MCF 10A (cell line): ENCODE results near the gene TBKBP1. TPM values are rescaled to one million over a fixed set of nuclear protein-coding genes. Genes with fewer than 3 reads are reported as not detected.

ENCODE experiments used
- BruUV-seq: library from RNA; stranded (reverse); fragments of 400-500 nt; replicated peaks from 2 replicates; lab custom pipeline; 2021; lab: Mats Ljungman, UMichigan
- CTCF ChIA-PET: fragments of 300-600 bp; sonication (Branson Sonifier 250); formaldehyde crosslinking; extraction: SDS; loops from one replicate; lab custom pipeline; 2021; ENCODE audit warnings: antibody characterized with exemption, inconsistent platforms; lab: Yijun Ruan, JAX
- POLR2A ChIA-PET: fragments of 300-600, 350-650 bp; sonication (Branson Sonifier 250); formaldehyde crosslinking; extraction: SDS; loops from one replicate; lab custom pipeline; 2020; ENCODE audit warnings: antibody characterized with exemption, inconsistent platforms; lab: Yijun Ruan, JAX
- DNase-seq: peaks from one replicate; pipeline ENCODE4 v3.0.0-alpha.2; 2018; ENCODE audit not compliant: unreplicated experiment
- H3K27ac Mint-ChIP-seq: one replicate; pipeline ENCODE4 v1.8.0; 2022; ENCODE audit warnings: mild to moderate bottlenecking, low read depth, mixed read lengths; ENCODE audit not compliant: unreplicated experiment
- H3K27me3 Mint-ChIP-seq: one replicate; pipeline ENCODE4 v1.8.0; 2022; ENCODE audit warnings: mixed read lengths; ENCODE audit not compliant: insufficient read depth, unreplicated experiment
- H3K36me3 Mint-ChIP-seq: one replicate; pipeline ENCODE4 v1.8.0; 2022; ENCODE audit warnings: mild to moderate bottlenecking, moderate library complexity, mixed read lengths; ENCODE audit not compliant: insufficient read depth, unreplicated experiment
- H3K4me1 Mint-ChIP-seq: one replicate; pipeline ENCODE4 v1.8.0; 2022; ENCODE audit warnings: mixed read lengths; ENCODE audit not compliant: insufficient read depth, unreplicated experiment
- H3K4me3 Mint-ChIP-seq: one replicate; pipeline ENCODE4 v1.8.0; 2022; ENCODE audit warnings: mild to moderate bottlenecking, moderate library complexity, mixed read lengths; ENCODE audit not compliant: unreplicated experiment
- H3K9me3 Mint-ChIP-seq: one replicate; pipeline ENCODE4 v1.8.0; 2022; ENCODE audit warnings: mixed read lengths; ENCODE audit not compliant: unreplicated experiment
- CTCF ChIP-seq: fragments of 200-600 bp; IDR thresholded peaks from one replicate; pipeline ENCODE4 v1.8.0; 2022; ENCODE audit warnings: antibody characterized with exemption, mild to moderate bottlenecking; ENCODE audit not compliant: unreplicated experiment
- intact Hi-C: fragments of 100-400 bp; cut with micrococcal nuclease; formaldehyde crosslinking; loops from 2 replicates; pipeline ENCODE4 v1.14.1; 2022
- total RNA-seq: library from RNA; stranded (reverse); gene quantifications from 2 replicates; pipeline ENCODE4 v1.2.3, GENCODE V29; 2022

Gene TBKBP1
- total RNA-seq, 1 experiment from 2014 or later = 0.40 TPM

GRCh38 chr17:47725446-47726111 is 31.6 kb downstream of the TBKBP1 start:
- DNase-seq = no peak
- no peaks in the 10 kb centered on the region for H3K36me3 Mint-ChIP-seq
- ChIA-PET POLR2A (interaction anchor here (0.6 kb wide), 1 partner anchor 268 kb away, joined by 3 read pairs; no protein-coding TSS in a partner anchor), CTCF (no interaction called here)
- no peak overlapping the region for H3K4me3 Mint-ChIP-seq
- intact Hi-C loops = no loop called here
- H3K27ac Mint-ChIP-seq = no peak overlapping the region
- peaks cover under 1% of the 10 kb centered on the region for H3K4me1 Mint-ChIP-seq
- H3K9me3 Mint-ChIP-seq = no peaks in the 10 kb centered on the region
- BruUV-seq = no TSS peak
- H3K27me3 Mint-ChIP-seq = peaks cover 89% of the 10 kb centered on the region
- TF ChIP-seq CTCF = peak; percentile 8

GRCh38 chr17:47726796-47727703 is 33.1 kb downstream of the TBKBP1 start:
- TF ChIP-seq CTCF = no peak
- Mint-ChIP-seq H3K27me3 (peaks cover 90% of the 10 kb centered on the region), H3K36me3 (no peaks in the 10 kb centered on the region), H3K4me1 (no peaks in the 10 kb centered on the region), H3K4me3 (no peak overlapping the region), H3K9me3 (no peaks in the 10 kb centered on the region), H3K27ac (no peak overlapping the region)
- POLR2A ChIA-PET = no interaction called here
- intact Hi-C loops = no loop called here
- CTCF ChIA-PET = no interaction called here
- no peak for DNase-seq
- BruUV-seq = no TSS peak

- no peaks in the 10 kb centered on the region for H3K4me1 Mint-ChIP-seq
- CTCF ChIA-PET = no interaction called here
- H3K36me3 Mint-ChIP-seq = no peaks in the 10 kb centered on the region
- H3K27ac Mint-ChIP-seq = no peak overlapping the region
- DNase-seq = no peak
- no peak for TF ChIP-seq CTCF
- peaks cover 90% of the 10 kb centered on the region for H3K27me3 Mint-ChIP-seq
- intact Hi-C loops = no loop called here
- no peak overlapping the region for H3K4me3 Mint-ChIP-seq
- POLR2A ChIA-PET = no interaction called here
- no peaks in the 10 kb centered on the region for H3K9me3 Mint-ChIP-seq
- BruUV-seq = no TSS peak
Measured at GRCh38 chr17:47727704-47728036, 33.7 kb downstream of the TBKBP1 start.

GRCh38 chr17:47728214-47728877 is 34.4 kb downstream of the TBKBP1 start:
- DNase-seq = no peak
- no peak overlapping the region for H3K4me3 Mint-ChIP-seq
- intact Hi-C loops = no loop called here
- no peak overlapping the region for H3K27ac Mint-ChIP-seq
- no peaks in the 10 kb centered on the region for H3K4me1 Mint-ChIP-seq
- CTCF ChIA-PET = interaction anchor here (0.6 kb wide), 1 partner anchor 539 kb away, joined by 3 read pairs; no protein-coding TSS in a partner anchor
- no peak for TF ChIP-seq CTCF
- H3K27me3 Mint-ChIP-seq = peaks cover 93% of the 10 kb centered on the region
- BruUV-seq = no TSS peak
- no peaks in the 10 kb centered on the region for H3K9me3 Mint-ChIP-seq
- no peaks in the 10 kb centered on the region for H3K36me3 Mint-ChIP-seq
- POLR2A ChIA-PET = no interaction called here
